Tibial nerve (tissue), 4 donors: ENCODE measurements around the gene SUGCT.

Source experiments
- EP300 ChIP-seq, 2 donors: sonication (generic); formaldehyde crosslinking; IDR thresholded peaks; one replicate each; pipeline ENCODE4 v1.6.1; 2017; ENCODE audit warnings: antibody characterized with exemption in 2 of 2, mild to moderate bottlenecking in 1 of 2
- TF ChIP-seq, protein P1 (sequence below), 5 experiments: fragments of 200-600 bp in 3 of 5; fragments of 450-650 bp in 2 of 5; sonication (generic) in 3 of 5; IDR thresholded peaks; one replicate each; pipeline ENCODE4 v1.5.1; 2016 to 2019; ENCODE audit warnings: antibody characterized with exemption in 5 of 5, mild to moderate bottlenecking in 3 of 5, moderate library complexity in 2 of 5

DNA sequence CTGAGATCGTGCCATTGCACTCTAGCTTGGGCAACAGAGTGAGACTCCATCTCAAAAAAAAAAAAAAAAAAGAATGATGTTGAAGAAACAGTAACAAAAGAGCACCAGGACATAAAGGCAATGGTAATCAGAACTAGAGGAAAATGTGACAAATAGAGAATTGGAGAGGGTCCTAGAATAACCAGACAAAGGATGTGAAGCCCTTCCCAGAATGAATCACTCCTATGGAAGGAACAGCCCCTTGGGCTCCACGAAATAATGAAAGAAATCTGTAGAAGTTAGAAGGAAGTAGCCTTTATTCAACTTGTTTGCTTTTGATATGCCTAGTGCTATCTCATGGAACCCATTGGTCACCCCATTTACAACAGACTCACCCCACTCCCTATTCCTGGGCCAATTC is 169.2 kb downstream of the SUGCT start:
- TF ChIP-seq, protein P1, sequence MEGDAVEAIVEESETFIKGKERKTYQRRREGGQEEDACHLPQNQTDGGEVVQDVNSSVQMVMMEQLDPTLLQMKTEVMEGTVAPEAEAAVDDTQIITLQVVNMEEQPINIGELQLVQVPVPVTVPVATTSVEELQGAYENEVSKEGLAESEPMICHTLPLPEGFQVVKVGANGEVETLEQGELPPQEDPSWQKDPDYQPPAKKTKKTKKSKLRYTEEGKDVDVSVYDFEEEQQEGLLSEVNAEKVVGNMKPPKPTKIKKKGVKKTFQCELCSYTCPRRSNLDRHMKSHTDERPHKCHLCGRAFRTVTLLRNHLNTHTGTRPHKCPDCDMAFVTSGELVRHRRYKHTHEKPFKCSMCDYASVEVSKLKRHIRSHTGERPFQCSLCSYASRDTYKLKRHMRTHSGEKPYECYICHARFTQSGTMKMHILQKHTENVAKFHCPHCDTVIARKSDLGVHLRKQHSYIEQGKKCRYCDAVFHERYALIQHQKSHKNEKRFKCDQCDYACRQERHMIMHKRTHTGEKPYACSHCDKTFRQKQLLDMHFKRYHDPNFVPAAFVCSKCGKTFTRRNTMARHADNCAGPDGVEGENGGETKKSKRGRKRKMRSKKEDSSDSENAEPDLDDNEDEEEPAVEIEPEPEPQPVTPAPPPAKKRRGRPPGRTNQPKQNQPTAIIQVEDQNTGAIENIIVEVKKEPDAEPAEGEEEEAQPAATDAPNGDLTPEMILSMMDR (IDR thresholded peaks at IDR 0.05): no peak
- TF ChIP-seq EP300 (IDR thresholded peaks at IDR 0.05): no peak
